OCI-LY3 (cell line): ENCODE results near the gene PPFIBP2.
A peak's percentile ranks its signal among the peaks of the same experiment; 100 is the strongest.

Source experiments
- H2AFZ ChIP-seq: fragments of 200-600, 300-600 bp; shearing (Covaris generic); 2 replicates; pipeline ENCODE4 v1.6.0; 2014; ENCODE audit warnings: antibody characterized with exemption, low read depth, low read length
- H3K27ac ChIP-seq: fragments of 200-600, 300-600 bp; sonication (generic); 2 replicates; pipeline ENCODE4 v1.5.1; 2014; ENCODE audit warnings: mild to moderate bottlenecking, low read length, moderate library complexity, mixed read lengths
- H3K27me3 ChIP-seq: fragments of 200-600, 300-600 bp; sonication (generic); 2 replicates; pipeline ENCODE4 v1.6.1; 2014; ENCODE audit warnings: low read depth, low read length, mixed read lengths
- H3K36me3 ChIP-seq: fragments of 200-600, 300-600 bp; sonication (generic); replicated peaks from 2 replicates; pipeline ENCODE3; 2014; ENCODE audit warnings: low read depth, low read length, mixed read lengths
- H3K4me1 ChIP-seq: fragments of 300-600, 200-600 bp; sonication (generic); 2 replicates; pipeline ENCODE4 v1.6.1; 2014; ENCODE audit warnings: low read length, mixed read lengths
- H3K4me2 ChIP-seq: fragments of 200-600, 300-600 bp; sonication (generic); 2 replicates; pipeline ENCODE4 v1.6.1; 2014; ENCODE audit warnings: low read length, mixed read lengths
- H3K4me3 ChIP-seq: fragments of 300-600, 200-600 bp; sonication (generic); 2 replicates; pipeline ENCODE4 v1.5.1; 2014; ENCODE audit warnings: antibody characterized with exemption, mild to moderate bottlenecking, low read length, moderate library complexity
- H3K79me2 ChIP-seq: fragments of 300-600, 200-600 bp; shearing (Covaris generic); 2 replicates; pipeline ENCODE4 v1.6.1; 2014; ENCODE audit warnings: mild to moderate bottlenecking, low read length, mixed read lengths
- H3K9ac ChIP-seq: fragments of 300-600, 200-600 bp; shearing (Covaris generic); 2 replicates; pipeline ENCODE4 v1.6.0; 2014; ENCODE audit warnings: mild to moderate bottlenecking, low read length, moderate library complexity
- H3K9me3 ChIP-seq: fragments of 200-600, 300-600 bp; shearing (Covaris generic); 2 replicates; pipeline ENCODE4 v1.6.1; 2014; ENCODE audit warnings: low read length, mixed read lengths; ENCODE audit not compliant: insufficient read depth
- H4K20me1 ChIP-seq: fragments of 200-600, 300-600 bp; sonication (generic); 2 replicates; pipeline ENCODE4 v1.6.1; 2016; ENCODE audit warnings: low read length, mixed read lengths; ENCODE audit not compliant: insufficient read depth
- EZH2phosphoT487 ChIP-seq: fragments of 200-600 bp; shearing (Covaris generic); IDR thresholded peaks from 2 replicates; pipeline ENCODE4 v1.6.1; 2018; ENCODE audit warnings: antibody characterized with exemption, mixed run types, low read depth
- TF ChIP-seq, protein P1 (sequence below): fragments of 200-600, 300-600 bp; sonication (generic); IDR thresholded peaks from 2 replicates; pipeline ENCODE4 v1.5.1; 2014; ENCODE audit warnings: antibody characterized with exemption, low read length, low read depth

PPFIBP2 gene

DNA sequence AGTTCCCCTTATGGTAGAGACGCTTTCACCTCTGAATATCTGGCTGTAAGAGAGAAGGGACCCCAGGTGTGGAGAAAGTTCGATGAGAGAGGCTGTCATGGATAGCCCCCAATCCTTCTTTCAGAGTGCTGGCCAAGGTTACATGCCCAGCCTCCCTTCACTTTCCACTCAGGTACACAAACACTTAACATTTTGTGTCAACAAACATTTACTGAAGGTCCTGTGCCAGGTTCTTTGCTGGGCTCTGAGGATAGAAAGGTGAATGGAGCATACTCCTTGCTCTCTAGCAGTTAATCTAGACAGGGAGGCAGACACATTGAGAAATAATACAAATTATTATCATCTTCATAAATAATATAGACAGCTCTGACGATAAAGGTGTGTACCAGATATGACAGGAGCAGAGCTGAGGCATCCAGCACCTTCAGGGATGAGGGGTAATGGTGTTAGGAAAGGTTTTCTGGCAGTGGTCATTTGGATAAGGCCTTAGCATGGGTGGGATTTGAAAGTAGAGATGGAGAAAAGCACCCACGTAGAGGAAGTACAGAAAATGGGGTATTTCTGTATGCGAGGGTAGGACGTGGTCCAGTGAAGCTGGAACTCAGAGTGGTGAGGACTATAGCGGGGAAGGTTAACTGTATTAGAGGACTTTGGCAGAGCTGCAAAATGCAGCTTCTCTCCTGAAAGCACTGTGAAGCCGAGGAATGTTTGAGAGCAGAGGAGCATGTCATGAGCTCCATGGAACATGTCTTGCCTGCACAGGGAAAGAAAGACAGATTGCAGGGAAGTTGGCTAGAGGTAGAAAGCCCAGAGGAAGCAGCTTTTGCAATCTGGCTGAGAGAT is 19.6 kb downstream of the PPFIBP2 start:
- H3K27me3 ChIP-seq, result no peaks in the 10 kb centered on the region
- TF ChIP-seq, protein P1, sequence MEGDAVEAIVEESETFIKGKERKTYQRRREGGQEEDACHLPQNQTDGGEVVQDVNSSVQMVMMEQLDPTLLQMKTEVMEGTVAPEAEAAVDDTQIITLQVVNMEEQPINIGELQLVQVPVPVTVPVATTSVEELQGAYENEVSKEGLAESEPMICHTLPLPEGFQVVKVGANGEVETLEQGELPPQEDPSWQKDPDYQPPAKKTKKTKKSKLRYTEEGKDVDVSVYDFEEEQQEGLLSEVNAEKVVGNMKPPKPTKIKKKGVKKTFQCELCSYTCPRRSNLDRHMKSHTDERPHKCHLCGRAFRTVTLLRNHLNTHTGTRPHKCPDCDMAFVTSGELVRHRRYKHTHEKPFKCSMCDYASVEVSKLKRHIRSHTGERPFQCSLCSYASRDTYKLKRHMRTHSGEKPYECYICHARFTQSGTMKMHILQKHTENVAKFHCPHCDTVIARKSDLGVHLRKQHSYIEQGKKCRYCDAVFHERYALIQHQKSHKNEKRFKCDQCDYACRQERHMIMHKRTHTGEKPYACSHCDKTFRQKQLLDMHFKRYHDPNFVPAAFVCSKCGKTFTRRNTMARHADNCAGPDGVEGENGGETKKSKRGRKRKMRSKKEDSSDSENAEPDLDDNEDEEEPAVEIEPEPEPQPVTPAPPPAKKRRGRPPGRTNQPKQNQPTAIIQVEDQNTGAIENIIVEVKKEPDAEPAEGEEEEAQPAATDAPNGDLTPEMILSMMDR, result no peak
- no peak for TF ChIP-seq EZH2phosphoT487
- H3K9me3 ChIP-seq, result no peaks in the 10 kb centered on the region
- H3K4me3 ChIP-seq, result peak overlapping the region; percentile 62
- H3K27ac ChIP-seq, result peak overlapping the region; percentile 86
- H2AFZ ChIP-seq, result no peak overlapping the region
- H3K79me2 ChIP-seq, result peaks cover 98% of the 10 kb centered on the region
- peaks cover 84% of the 10 kb centered on the region for H4K20me1 ChIP-seq
- peaks cover 47% of the 10 kb centered on the region for H3K36me3 ChIP-seq
- H3K9ac ChIP-seq, result peak overlapping the region; percentile 54; the same call in 1 of the 2 replicates
- H3K4me1 ChIP-seq, result peaks cover 75% of the 10 kb centered on the region
- peak overlapping the region; percentile 91 for H3K4me2 ChIP-seq

DNA sequence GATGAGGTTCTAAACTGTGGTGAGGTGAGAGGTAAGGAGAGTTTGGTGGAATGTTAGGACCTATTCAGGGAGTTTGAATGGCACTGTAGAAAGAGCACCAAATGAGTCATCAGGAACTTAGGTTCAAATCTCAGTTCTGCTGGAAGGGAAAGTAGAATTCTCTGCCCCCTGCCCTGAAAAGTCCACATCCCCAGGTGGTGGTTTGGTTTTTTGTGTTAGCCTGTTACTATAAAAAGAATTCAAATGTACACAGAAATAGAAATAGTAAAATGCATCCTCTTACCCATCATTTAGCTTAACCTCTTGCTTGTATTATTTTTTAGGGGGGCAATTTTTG is 20.2 kb downstream of the PPFIBP2 start:
- peaks cover 69% of the 10 kb centered on the region for H3K4me1 ChIP-seq
- peak overlapping the region; percentile 86 for H3K27ac ChIP-seq
- no peaks in the 10 kb centered on the region for H3K27me3 ChIP-seq
- peaks cover 84% of the 10 kb centered on the region for H4K20me1 ChIP-seq
- H3K79me2 ChIP-seq, result peaks cover 98% of the 10 kb centered on the region
- no peaks in the 10 kb centered on the region for H3K9me3 ChIP-seq
- H3K9ac ChIP-seq, result peak overlapping the region; percentile 54; the same call in 1 of the 2 replicates
- H3K36me3 ChIP-seq, result peaks cover 52% of the 10 kb centered on the region
- no peak overlapping the region for H2AFZ ChIP-seq
- TF ChIP-seq, protein P1, result no peak
- no peak for TF ChIP-seq EZH2phosphoT487
- H3K4me3 ChIP-seq, result peak overlapping the region; percentile 62
- peak overlapping the region; percentile 91 for H3K4me2 ChIP-seq

DNA sequence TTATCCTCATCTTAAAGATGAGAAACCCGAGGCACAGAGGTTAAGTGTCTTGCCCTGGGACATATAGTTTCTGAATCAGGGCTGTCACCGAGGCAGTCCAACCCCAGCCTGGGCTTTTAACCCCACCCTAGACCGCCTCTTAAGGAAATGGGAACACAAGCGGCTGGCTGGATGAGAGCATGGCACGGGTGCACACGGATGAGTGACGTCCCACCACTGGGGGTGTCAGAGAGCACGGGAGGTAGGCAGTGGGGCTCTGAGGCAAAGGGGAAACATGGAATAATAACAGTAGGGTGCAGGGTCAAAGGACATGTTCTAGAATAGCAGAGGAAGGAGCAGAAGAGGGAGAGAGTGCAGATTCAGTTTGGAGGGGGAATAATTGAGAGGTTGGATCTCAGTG is 22.3 kb downstream of the PPFIBP2 start:
- Histone ChIP-seq H3K36me3 (peaks cover 44% of the 10 kb centered on the region), H3K27me3 (no peaks in the 10 kb centered on the region), H3K4me3 (no peak overlapping the region), H3K9ac (no peak overlapping the region), H3K79me2 (peaks cover 99% of the 10 kb centered on the region), H3K4me1 (peaks cover 52% of the 10 kb centered on the region), H3K9me3 (no peaks in the 10 kb centered on the region), H3K4me2 (0 out of 2 replicates have a peak overlapping the region, but pooled peaks have one; percentile 91), H2AFZ (no peak overlapping the region), H4K20me1 (peaks cover 85% of the 10 kb centered on the region), H3K27ac (no peak overlapping the region)
- TF ChIP-seq EZH2phosphoT487, result no peak
- TF ChIP-seq, protein P1, result peak; percentile 49

DNA sequence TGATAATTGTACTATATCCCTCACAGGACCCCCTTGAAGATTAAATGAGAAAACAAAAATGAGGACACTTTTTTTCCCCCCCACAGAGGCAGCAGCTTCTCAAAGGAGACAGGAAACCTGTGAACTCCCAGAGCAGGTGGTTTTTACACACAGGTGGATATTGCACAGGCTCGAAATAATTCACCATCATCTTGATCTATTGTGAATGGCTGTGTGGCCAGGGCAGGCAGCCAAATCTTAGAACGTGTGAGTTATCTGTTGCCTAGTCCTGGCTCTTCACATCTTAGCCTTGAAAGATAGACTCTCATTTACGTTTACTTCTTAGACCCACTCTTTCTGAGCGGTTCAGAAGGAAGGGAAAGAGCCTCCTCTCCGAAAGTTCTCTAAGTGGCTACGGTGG is 23.5 kb downstream of the PPFIBP2 start:
- H2AFZ ChIP-seq, result no peak overlapping the region
- H3K36me3 ChIP-seq, result peaks cover 40% of the 10 kb centered on the region
- no peaks in the 10 kb centered on the region for H3K9me3 ChIP-seq
- H3K9ac ChIP-seq, result no peak overlapping the region
- TF ChIP-seq EZH2phosphoT487, result no peak
- TF ChIP-seq, protein P1, result no peak
- peaks cover 91% of the 10 kb centered on the region for H4K20me1 ChIP-seq
- no peak overlapping the region for H3K27ac ChIP-seq
- H3K79me2 ChIP-seq, result peaks cover 97% of the 10 kb centered on the region
- H3K4me2 ChIP-seq, result no peak overlapping the region
- peaks cover 40% of the 10 kb centered on the region for H3K4me1 ChIP-seq
- no peaks in the 10 kb centered on the region for H3K27me3 ChIP-seq
- no peak overlapping the region for H3K4me3 ChIP-seq
